ENCODE results near the gene NRDC.

Gene NRDC

DNA sequence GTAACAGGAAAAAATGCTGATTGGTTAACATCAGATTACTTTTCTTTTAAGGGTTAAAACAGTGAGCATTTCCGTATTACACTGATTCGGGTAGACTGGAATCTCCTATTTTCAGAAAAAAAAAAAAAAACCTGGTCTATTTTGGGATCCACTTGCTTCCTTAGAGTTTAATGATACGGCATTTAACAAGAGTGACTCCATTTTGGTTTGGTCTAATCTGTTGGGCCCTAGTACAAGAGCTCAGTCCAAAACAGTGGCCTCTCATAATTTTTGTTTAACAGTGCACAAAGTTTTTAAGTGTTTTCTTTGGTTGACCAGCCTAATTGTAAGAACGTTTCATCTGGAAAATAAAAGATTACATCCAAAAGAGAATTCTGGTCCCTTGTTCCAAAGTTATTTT lies 120.2 kb downstream of the NRDC start:
- DNase-seq (ENCODE audit: low spot score): no peak

DNA sequence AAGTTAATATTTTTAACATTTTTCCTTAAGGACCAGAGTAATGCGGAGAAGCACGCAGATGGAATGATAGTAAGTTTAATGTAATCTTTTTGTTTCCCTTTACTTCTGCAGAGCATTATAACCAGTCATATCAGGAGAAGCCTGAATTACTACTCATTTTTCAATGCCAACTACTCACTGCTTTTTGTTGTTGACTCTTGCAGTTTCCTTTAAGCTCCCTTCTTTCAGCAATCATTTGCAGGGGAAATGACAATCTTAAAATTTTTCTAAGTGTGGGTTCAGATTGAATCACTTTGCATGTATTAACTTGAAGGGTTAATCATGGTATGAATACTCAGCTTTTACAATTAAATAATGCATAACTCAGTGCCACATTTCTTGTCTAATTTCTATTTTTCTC lies 122.2 kb downstream of the NRDC start:
- no peak for DNase-seq (ENCODE audit: low spot score)

DNA sequence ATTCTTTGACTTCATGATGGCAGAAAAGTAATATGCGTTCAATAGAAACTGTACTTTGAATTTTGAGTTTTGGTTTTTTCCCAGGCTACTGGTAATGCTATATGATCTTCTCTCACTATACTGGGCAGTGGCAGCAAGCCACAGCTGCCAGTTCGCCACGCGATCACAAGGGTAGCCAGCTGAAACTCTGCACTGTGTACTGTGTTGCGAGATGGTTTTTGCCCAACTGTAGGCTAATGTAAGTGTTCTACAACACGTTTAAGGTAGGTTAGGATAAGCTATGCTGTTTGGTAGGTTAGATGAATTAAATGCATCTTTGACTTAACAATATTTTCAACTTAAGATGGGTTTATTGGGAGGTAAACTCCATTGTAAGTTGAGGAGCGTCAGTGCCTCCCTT lies 123.1 kb downstream of the NRDC start:
- DNase-seq (ENCODE audit: low spot score): no peak

DNA sequence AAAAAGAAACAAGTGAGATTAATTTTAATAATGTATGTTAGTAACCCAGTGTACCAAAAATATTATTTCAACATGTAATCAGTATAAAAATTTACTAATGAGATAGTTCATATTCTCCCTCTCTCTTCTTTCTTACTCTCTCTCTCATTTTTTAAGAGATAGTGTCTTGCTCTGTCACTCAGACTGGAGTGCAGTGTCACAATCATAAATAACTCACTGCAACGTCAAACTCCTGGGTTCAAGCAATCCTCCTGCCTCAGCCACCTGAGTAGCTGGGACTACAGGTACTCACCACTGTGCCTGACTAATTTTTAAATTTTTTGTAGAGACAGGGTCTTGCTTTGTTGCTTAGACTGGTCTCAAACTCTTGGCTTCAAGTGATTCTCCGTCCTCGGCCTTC lies 123.9 kb downstream of the NRDC start:
- no peak for DNase-seq (ENCODE audit: low spot score)

DNA sequence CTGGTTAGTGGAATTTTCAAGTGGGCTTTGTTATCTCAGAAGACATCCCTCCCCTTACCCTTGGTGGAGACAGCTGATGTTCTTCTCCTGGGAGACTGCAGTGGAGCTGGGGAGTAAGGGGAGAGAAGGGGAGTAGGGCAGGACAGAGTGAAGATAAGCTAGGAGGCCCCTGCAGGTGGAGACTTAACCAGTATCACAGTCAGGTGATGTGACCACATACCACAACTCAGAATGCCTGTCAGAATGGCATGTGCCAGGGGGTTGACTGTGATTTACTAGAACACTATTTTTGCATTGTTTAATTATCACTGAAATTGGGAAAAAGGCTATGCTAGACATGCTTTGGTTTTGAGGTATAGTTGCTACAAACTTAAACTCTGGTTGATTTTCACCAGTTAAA lies 124.6 kb downstream of the NRDC start:
- DNase-seq (ENCODE audit: low spot score): no peak

DNA sequence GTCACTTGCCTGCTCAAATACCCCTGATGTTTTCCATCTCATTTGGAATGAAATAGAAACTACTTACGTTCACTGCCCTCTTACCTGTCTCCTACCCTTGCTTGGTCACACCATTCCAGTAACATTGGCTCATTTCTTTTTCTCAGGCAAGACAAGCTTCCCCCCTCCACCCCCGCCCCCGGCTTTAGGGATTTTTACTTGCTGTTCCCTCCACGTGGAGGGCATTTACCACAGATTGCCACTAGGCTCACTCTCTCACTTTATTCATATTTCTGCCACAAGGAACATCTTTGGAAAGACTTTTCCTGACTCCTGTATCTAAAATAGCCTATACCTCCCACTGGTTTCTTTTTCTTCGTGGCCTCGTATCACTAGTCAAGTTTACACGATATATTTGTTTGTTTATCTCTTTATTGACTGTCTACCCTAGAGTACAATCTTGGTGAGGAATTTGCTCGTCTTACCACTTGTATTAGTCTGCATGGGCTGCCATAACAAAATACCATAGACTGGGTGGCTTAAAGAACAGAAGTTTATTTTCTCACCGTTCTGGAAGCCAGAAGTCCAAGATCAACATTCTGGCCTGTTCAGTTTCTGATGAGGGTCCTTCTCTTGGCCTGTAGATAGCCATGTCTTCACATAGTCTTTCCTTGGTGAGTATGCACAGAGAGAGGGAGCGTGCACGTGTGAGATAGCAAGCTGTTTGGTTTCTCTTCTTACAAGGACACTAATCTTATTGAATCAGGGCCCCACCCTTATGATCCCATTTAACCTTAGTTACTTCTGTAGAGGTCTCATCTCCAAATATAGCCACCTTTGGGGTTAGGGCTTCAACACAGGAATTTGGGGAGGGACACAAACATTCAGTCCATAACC lies 126.2 kb downstream of the NRDC start:
- no peak for DNase-seq (ENCODE audit: low spot score)

DNA sequence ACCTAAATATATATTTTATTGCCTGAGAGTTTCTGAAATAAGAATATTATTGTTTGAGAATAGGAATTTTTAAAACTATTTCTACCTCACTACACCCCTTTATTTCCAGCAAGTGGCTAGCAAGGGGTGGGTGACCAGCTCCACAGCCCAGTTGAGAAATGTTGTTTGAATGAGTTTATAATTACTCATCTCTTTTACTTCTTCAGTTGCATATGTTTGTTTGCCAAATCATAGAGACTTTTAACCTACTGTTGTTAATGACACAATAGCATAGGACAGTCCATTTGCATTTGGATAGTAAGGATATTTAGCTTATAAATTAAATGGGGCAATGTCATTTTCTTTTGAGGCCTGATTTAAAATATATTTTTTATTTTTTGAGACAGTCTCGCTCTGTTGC lies 127.8 kb downstream of the NRDC start:
- no peak for DNase-seq (ENCODE audit: low spot score)

DNA sequence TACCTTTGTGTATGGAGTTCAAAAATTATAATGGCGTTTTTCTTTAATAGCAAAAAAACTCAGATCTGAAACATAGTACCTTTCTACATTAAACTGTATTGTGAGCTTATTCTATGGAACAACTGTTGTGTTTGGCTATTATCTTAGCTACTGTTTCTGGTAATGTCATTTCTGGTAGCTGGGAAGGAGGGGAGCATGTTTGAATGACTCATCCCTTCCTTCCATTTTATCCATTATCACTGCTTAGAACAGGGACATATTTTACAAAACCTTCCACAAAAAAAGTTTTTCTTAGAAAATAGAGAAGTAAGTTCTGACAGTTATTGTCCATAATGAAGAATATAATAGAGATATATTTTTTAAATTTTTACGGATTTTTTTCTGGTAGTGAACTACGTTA lies 128.3 kb downstream of the NRDC start:
- no peak for DNase-seq (ENCODE audit: low spot score)

DNA sequence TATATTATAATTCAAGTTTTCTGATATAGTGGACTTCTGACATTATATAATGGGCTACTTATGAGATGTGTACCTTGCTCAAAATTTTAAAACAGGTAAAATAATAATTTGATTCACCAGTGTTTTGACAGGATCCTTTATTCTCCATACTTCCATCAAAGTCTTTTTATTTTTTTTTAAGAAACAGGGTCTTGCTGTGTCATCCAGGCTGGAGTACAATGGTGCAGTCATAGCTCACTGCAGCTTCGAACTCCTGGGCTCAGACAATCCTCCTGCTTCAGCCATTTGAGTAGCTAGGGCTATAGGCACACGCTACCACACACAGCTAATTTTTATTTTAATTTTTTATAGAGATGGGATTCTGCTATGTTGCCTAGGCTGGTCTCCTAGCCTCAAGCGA lies 129.4 kb downstream of the NRDC start:
- no peak for DNase-seq (ENCODE audit: low spot score)

DNA sequence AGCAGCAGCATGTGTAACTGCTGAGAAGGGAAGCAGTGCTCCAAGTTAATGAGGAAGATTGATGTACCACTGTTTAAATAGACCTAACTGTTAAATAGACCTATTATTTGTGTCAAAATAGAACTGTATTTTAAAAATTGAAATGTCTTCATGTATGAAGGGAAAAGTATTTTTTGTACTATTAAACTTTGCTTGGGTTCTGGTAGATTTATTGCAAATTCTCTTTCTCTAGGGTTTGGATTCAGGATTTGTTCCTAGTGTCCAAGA lies 133.3 kb downstream of the NRDC start:
- DNase-seq (ENCODE audit: low spot score): no peak

DNA sequence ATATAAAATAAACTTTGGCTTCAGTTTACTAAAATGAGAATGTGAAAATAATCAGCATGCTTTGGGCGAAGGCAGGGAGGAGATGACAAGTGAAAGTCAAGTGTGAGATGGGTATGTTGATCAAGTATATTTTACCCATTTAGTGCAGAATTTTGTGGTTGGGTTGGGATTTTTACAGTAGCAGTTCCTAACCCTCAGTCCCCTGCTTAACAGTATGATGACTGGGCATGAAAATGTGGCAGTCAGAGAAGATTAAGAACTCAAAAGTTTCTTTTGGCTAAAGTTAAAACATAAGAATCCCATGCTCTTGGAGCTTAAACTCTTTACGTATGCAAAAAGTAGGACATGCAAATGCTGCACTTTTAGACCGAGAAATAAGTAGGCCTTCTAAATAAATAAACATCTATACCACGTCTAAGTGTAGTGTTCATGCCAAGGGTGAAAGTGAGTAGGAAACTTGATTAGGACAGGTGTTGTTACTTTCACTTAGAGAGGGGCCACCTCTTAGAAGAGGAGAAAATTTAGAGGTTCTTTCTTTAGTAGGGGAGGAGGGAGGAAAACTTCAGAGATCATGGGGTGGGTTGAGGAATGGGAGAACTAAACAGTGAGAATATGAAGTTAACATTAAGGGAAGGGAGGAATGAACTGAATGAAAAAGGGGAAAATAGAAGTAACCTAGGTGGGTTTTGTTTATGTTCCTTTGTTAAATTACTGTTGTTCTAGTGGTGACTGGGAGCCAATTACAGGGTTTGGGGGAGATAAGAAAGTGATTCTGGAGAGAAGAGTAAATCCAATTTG lies 133.8 kb downstream of the NRDC start:
- DNase-seq (ENCODE audit: low spot score): no peak

DNA sequence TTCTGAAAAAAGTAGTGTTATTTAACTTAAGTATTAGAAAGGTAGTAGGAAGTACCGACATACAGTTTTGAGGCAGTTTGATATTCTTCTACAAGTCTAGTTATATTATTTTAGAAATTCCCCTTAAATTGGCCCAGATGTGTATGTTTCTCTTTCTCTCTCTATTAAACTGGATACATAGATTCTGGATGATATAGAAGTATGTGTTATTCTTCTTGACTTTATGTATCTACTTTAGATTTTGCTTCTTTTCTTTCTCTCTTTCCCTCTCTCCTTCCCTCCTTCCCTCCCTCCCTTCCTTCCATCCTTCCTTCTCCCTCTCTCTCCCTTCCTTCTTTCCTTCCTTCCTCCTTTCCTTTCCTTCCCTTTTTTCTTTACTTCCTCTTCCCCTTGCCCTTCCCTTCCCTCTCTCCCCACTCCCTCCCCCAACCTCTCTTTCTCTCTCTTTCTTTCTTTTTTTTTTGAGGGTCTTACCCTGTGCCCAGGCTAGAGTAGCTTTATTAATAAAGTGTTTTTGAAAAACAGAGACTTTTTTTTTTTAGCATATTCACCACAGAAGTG lies 137.3 kb downstream of the NRDC start:
- no peak for DNase-seq (ENCODE audit: low spot score)

DNA sequence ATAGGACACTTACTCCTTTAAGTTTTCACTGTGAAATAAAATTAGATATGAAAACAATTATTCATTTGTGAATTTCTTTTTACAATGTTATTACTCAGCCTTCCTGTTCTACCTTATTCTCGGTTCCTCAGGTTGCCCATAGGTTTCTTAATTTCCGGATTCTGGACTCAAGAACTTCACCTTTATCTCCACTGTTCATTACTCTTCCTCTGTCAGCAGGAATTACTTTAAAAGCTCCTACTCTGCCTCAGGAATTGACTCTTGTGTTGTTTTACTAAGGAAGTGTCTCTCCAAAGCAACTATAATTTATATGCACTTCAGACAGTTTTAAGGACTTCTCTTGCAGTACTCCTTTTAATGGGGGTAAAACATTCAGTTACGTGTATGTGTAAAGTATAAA lies 137.9 kb downstream of the NRDC start:
- DNase-seq (ENCODE audit: low spot score): no peak
